Endothelial cell of umbilical vein (primary cell): Measurements from ENCODE around the gene DUSP16. TPM values are rescaled to one million over a fixed set of nuclear protein-coding genes. Genes with fewer than 3 reads are reported as not detected.

Experiments used
- BruUV-seq: library from RNA; stranded (reverse); fragments of 400-500 nt; replicated peaks from 2 replicates; lab custom pipeline; 2021; lab: Mats Ljungman, UMichigan
- CTCF ChIA-PET: fragments of 300-600, 350-600 bp; sonication (Branson Sonifier 250); formaldehyde crosslinking; loops from one replicate; lab custom pipeline; 2021; ENCODE audit warnings: antibody characterized with exemption, inconsistent platforms; lab: Charles Lee
- POLR2A ChIA-PET: fragments of 300-600, 350-600 bp; sonication (Branson Sonifier 250); formaldehyde crosslinking; loops from one replicate; lab custom pipeline; 2021; ENCODE audit warnings: antibody characterized with exemption, inconsistent platforms; lab: Charles Lee
- DNase-seq: peaks from one replicate; pipeline ENCODE4 v3.0.0-alpha.2; 2011; ENCODE audit warnings: low read depth, low spot score
- FAIRE-seq: peaks from 2 replicates; lab custom pipeline; 2011; peaks lifted over from hg19 to GRCh38; lab: Jason Lieb, UNC
- H2AFZ ChIP-seq: 2 replicates; pipeline ENCODE4 v1.6.0; 2012; ENCODE audit warnings: low read depth, low read length, control low read depth, inconsistent platforms
- H3K27ac ChIP-seq: 2 replicates; pipeline ENCODE4 v1.5.1; 2011; ENCODE audit warnings: low read depth, mild to moderate bottlenecking, control low read depth, low read length, moderate library complexity; ENCODE audit not compliant: insufficient read depth
- H3K27me3 ChIP-seq, 2 experiments: 2 replicates each; pipeline versions ENCODE4 v1.6.0 to v1.6.1; 2011; ENCODE audit warnings: low read length in 2 of 2, mixed read lengths in 1 of 2; ENCODE audit not compliant: control insufficient read depth in 2 of 2, insufficient read depth in 2 of 2
- H3K36me3 ChIP-seq, 2 experiments: 2 replicates in 1 of 2; 3 replicates in 1 of 2; pipeline ENCODE4 v1.5.1; 2011; ENCODE audit warnings: low read length in 2 of 2, mild to moderate bottlenecking in 1 of 2, moderate library complexity in 1 of 2; ENCODE audit not compliant: control insufficient read depth in 2 of 2, insufficient read depth in 2 of 2; ENCODE audit errors: extremely low read depth in 1 of 2
- H3K4me1 ChIP-seq: 3 replicates; pipeline ENCODE4 v1.5.1; 2011; ENCODE audit warnings: mild to moderate bottlenecking, low read length; ENCODE audit not compliant: control insufficient read depth, insufficient read depth; ENCODE audit errors: extremely low read depth
- H3K4me2 ChIP-seq: 2 replicates; pipeline ENCODE4 v1.6.1; 2011; ENCODE audit warnings: low read length, control low read depth, mixed read lengths; ENCODE audit not compliant: insufficient read depth
- H3K4me3 ChIP-seq, 3 experiments: fragments of 200-600 bp in 1 of 3; sonication (generic), shearing (Covaris generic) in 1 of 3; replicated peaks in 1 of 3; 2 replicates each; pipeline ENCODE4 v1.5.1; 2011 to 2016; ENCODE audit warnings: control low read depth in 3 of 3, low read length in 3 of 3, mild to moderate bottlenecking in 2 of 3, inconsistent platforms in 1 of 3, low read depth in 1 of 3, moderate library complexity in 1 of 3; ENCODE audit not compliant: insufficient read depth in 1 of 3
- H3K79me2 ChIP-seq: 2 replicates; pipeline ENCODE4 v1.6.0; 2012; ENCODE audit warnings: low read length, inconsistent platforms; ENCODE audit not compliant: control insufficient read depth, insufficient read depth
- H3K9ac ChIP-seq: replicated peaks from 2 replicates; pipeline ENCODE3; 2011; ENCODE audit warnings: low read length, control low read depth; ENCODE audit not compliant: insufficient read depth; ENCODE audit errors: extremely low read depth
- H3K9me1 ChIP-seq: replicated peaks from 3 replicates; pipeline ENCODE4 v1.6.0; 2011; ENCODE audit warnings: mild to moderate bottlenecking, low read length; ENCODE audit not compliant: control insufficient read depth, insufficient read depth; ENCODE audit errors: extremely low read depth
- H3K9me3 ChIP-seq: replicated peaks from 2 replicates; pipeline ENCODE4 v1.5.1; 2012; ENCODE audit warnings: low read length, inconsistent platforms; ENCODE audit not compliant: control insufficient read depth, insufficient read depth
- H4K20me1 ChIP-seq: replicated peaks from 2 replicates; pipeline ENCODE3; 2011; ENCODE audit warnings: mild to moderate bottlenecking, low read length; ENCODE audit not compliant: control insufficient read depth, insufficient read depth; ENCODE audit errors: extremely low read depth
- EZH2 ChIP-seq: IDR thresholded peaks from 2 replicates; pipeline ENCODE4 v1.6.1; 2012; ENCODE audit warnings: borderline replicate concordance, low read depth, mild to moderate bottlenecking, moderate library complexity, low read length, inconsistent platforms; ENCODE audit not compliant: severe bottlenecking
- FOS ChIP-seq: IDR thresholded peaks from 2 replicates; pipeline ENCODE4 v1.6.1; 2011; ENCODE audit warnings: mild to moderate bottlenecking, low read length, moderate library complexity, borderline replicate concordance; ENCODE audit not compliant: insufficient read depth
- GATA2 ChIP-seq: IDR thresholded peaks from 2 replicates; pipeline ENCODE4 v1.7.0; 2011; ENCODE audit warnings: low read depth, mild to moderate bottlenecking, moderate library complexity, mixed read lengths, low read length; ENCODE audit not compliant: insufficient read length, insufficient read depth
- JUN ChIP-seq: IDR thresholded peaks from 2 replicates; pipeline ENCODE4 v1.6.1; 2011; ENCODE audit warnings: borderline replicate concordance, low read depth; ENCODE audit not compliant: insufficient read length, insufficient read depth
- MYC ChIP-seq: IDR thresholded peaks from one replicate; pipeline ENCODE4 v1.6.1; 2011; ENCODE audit warnings: mild to moderate bottlenecking, low read depth, low read length
- POLR2A ChIP-seq: IDR thresholded peaks from 2 replicates; pipeline ENCODE4 v1.6.1; 2012; ENCODE audit warnings: low read depth, mild to moderate bottlenecking, control low read depth, low read length
- POLR2AphosphoS5 ChIP-seq: IDR thresholded peaks from 2 replicates; pipeline ENCODE4 v1.6.1; 2012; ENCODE audit warnings: low read depth, mild to moderate bottlenecking, control low read depth, low read length, moderate library complexity; ENCODE audit not compliant: insufficient read depth
- dilution Hi-C: fragments of 300-500 bp; cut with MboI; formaldehyde crosslinking; loops from one replicate; pipeline ENCODE4 v1.15.0; 2019; ENCODE audit warnings: low sequenced_read_pairs; ENCODE audit not compliant: extremely low pct_ligation_motif_present
- intact Hi-C: fragments of 100-400 bp; cut with micrococcal nuclease; formaldehyde crosslinking; loops from one replicate; pipeline ENCODE4 v1.10.0; 2022
- polyA plus RNA-seq, 4 experiments: library from polyadenylated mRNA; depleted of rRNA in 3 of 4; stranded (reverse) in 3 of 4; unstranded in 1 of 4; fragments of >200 nt; gene quantifications; 2 replicates each; pipeline versions ENCODE4 v1.2.1 to v1.2.3, GENCODE V29; 2011 to 2012; ENCODE audit warnings: missing spikeins in 1 of 4
- total RNA-seq: library from RNA; stranded (reverse); gene quantifications from 2 replicates; pipeline ENCODE4 v1.2.3, GENCODE V29; 2021
- TF ChIP-seq, protein P1 (sequence below), 2 donors: IDR thresholded peaks; 1 replicate in 1 of 2; 2 replicates in 1 of 2; pipeline ENCODE4 v1.5.1; 2011; ENCODE audit warnings: low read length in 2 of 2, mild to moderate bottlenecking in 2 of 2, moderate library complexity in 2 of 2, control low read depth in 1 of 2, inconsistent platforms in 1 of 2, low read depth in 1 of 2; ENCODE audit not compliant: insufficient read depth in 1 of 2; ENCODE audit errors: extremely low read depth in 1 of 2
- TF ChIP-seq, protein P2 (sequence below): IDR thresholded peaks from 2 replicates; pipeline ENCODE4 v1.6.1; 2011; ENCODE audit not compliant: insufficient read depth, insufficient read length

Gene DUSP16
- total and polyA plus RNA-seq, 2 donors (not counting 3 experiments of a cell fraction or from before 2014, with no cell fraction given), result 7.4 to 19.5 TPM

DNA sequence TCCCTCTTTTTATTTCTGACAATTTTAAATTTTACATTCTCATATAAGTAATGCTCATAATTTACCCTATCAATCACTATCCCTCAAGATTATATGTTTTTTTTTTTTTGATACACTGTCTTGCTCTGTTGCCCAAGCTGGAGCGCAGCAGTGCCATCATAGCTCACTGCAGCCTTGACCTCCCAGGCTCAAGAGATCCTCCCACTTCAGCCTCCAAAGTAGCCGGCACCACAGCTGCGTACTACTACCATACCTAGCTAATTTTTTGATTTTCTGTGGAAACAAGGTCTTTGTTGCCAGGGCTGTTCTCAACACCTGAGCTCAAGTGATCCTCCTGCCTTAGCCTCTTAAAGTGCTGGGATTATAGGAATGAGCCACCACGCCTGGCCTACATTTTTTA, 4.4 kb downstream of the DUSP16 start:
- H3K4me3 ChIP-seq, result no peak overlapping the region
- no peaks in the 10 kb centered on the region for H3K36me3 ChIP-seq
- BruUV-seq, result no TSS peak
- dilution Hi-C loops, result no loop called here
- DNase-seq (no peak), FAIRE-seq (no peak)
- no peaks in the 10 kb centered on the region for H3K27me3 ChIP-seq
- H3K27ac ChIP-seq, result no peak overlapping the region
- H2AFZ ChIP-seq, result no peak overlapping the region
- POLR2A ChIA-PET, result no interaction called here
- no peak overlapping the region for H3K4me2 ChIP-seq
- no peaks in the 10 kb centered on the region for H4K20me1 ChIP-seq
- intact Hi-C loops, result no loop called here
- H3K9me1 ChIP-seq, result no peaks in the 10 kb centered on the region
- CTCF ChIA-PET, result interaction anchor here (0.9 kb wide), 1 partner anchor 124 kb away, joined by 3 read pairs; no protein-coding TSS in a partner anchor
- peaks cover 19% of the 10 kb centered on the region for H3K4me1 ChIP-seq
- TF ChIP-seq JUN (no peak), POLR2A (no peak), MYC (no peak), GATA2 (no peak), EZH2 (no peak), FOS (no peak), POLR2AphosphoS5 (no peak)
- TF ChIP-seq, protein P1, sequence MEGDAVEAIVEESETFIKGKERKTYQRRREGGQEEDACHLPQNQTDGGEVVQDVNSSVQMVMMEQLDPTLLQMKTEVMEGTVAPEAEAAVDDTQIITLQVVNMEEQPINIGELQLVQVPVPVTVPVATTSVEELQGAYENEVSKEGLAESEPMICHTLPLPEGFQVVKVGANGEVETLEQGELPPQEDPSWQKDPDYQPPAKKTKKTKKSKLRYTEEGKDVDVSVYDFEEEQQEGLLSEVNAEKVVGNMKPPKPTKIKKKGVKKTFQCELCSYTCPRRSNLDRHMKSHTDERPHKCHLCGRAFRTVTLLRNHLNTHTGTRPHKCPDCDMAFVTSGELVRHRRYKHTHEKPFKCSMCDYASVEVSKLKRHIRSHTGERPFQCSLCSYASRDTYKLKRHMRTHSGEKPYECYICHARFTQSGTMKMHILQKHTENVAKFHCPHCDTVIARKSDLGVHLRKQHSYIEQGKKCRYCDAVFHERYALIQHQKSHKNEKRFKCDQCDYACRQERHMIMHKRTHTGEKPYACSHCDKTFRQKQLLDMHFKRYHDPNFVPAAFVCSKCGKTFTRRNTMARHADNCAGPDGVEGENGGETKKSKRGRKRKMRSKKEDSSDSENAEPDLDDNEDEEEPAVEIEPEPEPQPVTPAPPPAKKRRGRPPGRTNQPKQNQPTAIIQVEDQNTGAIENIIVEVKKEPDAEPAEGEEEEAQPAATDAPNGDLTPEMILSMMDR (IDR thresholded peaks at IDR 0.05; ENCODE audit: extremely low read depth in 1 of 2, insufficient read depth in 1 of 2, low read depth in 1 of 2, low read length in 2 of 2), result no peak
- TF ChIP-seq, protein P2, sequence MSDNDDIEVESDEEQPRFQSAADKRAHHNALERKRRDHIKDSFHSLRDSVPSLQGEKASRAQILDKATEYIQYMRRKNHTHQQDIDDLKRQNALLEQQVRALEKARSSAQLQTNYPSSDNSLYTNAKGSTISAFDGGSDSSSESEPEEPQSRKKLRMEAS, result no peak
- H3K9me3 ChIP-seq, result no peaks in the 10 kb centered on the region
- H3K79me2 ChIP-seq, result peaks cover 29% of the 10 kb centered on the region
- no peak overlapping the region for H3K9ac ChIP-seq
